DND-41 (cell line): ENCODE data around the gene TMEM209.

Experiments
- ATAC-seq: fragments of 200-7000 bp; cut with Tn5 transposase; 3 replicates; pipeline ENCODE4 v1.9.1; 2021; ENCODE audit warnings: low read depth; ENCODE audit not compliant: insufficient read depth
- DNase-seq: peaks from one replicate; pipeline ENCODE4 v3.0.0-alpha.2; 2020
- H2AFZ ChIP-seq: 2 replicates; pipeline ENCODE4 v1.6.0; 2012; ENCODE audit warnings: low read depth, low read length
- H3K27ac ChIP-seq: 2 replicates; pipeline ENCODE4 v1.5.1; 2012; ENCODE audit warnings: low read length, inconsistent platforms
- H3K27me3 ChIP-seq: fragments of 200-600 bp; sonication (generic); 2 replicates; pipeline ENCODE4 v1.6.0; 2012; ENCODE audit warnings: low read length, mild to moderate bottlenecking, inconsistent platforms; ENCODE audit not compliant: insufficient read depth, poor library complexity
- H3K36me3 ChIP-seq: 2 replicates; pipeline ENCODE4 v1.5.1; 2012; ENCODE audit warnings: low read length, inconsistent platforms; ENCODE audit not compliant: insufficient read depth
- H3K4me1 ChIP-seq: 2 replicates; pipeline ENCODE4 v1.5.1; 2012; ENCODE audit warnings: mild to moderate bottlenecking, low read length; ENCODE audit not compliant: insufficient read depth
- H3K4me2 ChIP-seq: 2 replicates; pipeline ENCODE4 v1.6.0; 2012; ENCODE audit warnings: mild to moderate bottlenecking, moderate library complexity, low read length, inconsistent platforms; ENCODE audit not compliant: insufficient read depth
- H3K4me3 ChIP-seq, 2 experiments: fragments of 200-600 bp in 1 of 2; shearing (Covaris generic) in 1 of 2; 2 replicates each; pipeline ENCODE4 v1.5.1; 2012 to 2016; ENCODE audit warnings: inconsistent platforms in 2 of 2, low read length in 2 of 2, mild to moderate bottlenecking in 2 of 2, low read depth in 1 of 2, moderate library complexity in 1 of 2
- H3K79me2 ChIP-seq: 2 replicates; pipeline ENCODE4 v1.6.0; 2012; ENCODE audit warnings: low read length, inconsistent platforms; ENCODE audit not compliant: insufficient read depth
- H3K9ac ChIP-seq: 2 replicates; pipeline ENCODE4 v1.6.0; 2012; ENCODE audit warnings: low read depth, mild to moderate bottlenecking, inconsistent platforms, low read length, moderate library complexity
- H3K9me3 ChIP-seq: 2 replicates; pipeline ENCODE4 v1.5.1; 2012; ENCODE audit warnings: low read length, moderate library complexity, mild to moderate bottlenecking, inconsistent platforms; ENCODE audit not compliant: insufficient read depth, severe bottlenecking
- H4K20me1 ChIP-seq: 2 replicates; pipeline ENCODE4 v1.6.0; 2012; ENCODE audit warnings: low read length; ENCODE audit not compliant: insufficient read depth
- CTCF ChIP-seq: IDR thresholded peaks from 2 replicates; pipeline ENCODE4 v1.5.1; 2012; ENCODE audit warnings: borderline replicate concordance, low read length, moderate library complexity, mild to moderate bottlenecking; ENCODE audit not compliant: poor library complexity, severe bottlenecking; ENCODE audit errors: extremely low read depth
- EZH2 ChIP-seq: IDR thresholded peaks from 3 replicates; pipeline ENCODE4 v1.6.1; 2012; ENCODE audit warnings: borderline replicate concordance, low read depth, mild to moderate bottlenecking, moderate library complexity, low read length, inconsistent platforms; ENCODE audit not compliant: severe bottlenecking

The TMEM209 gene

GRCh38 chr7:130114776-130115175 lies 90.4 kb downstream of the TMEM209 start:
- TF ChIP-seq CTCF, result no peak
- TF ChIP-seq EZH2, result no peak
- H3K9ac ChIP-seq, result no peak overlapping the region
- no peak overlapping the region for H3K4me3 ChIP-seq
- DNase-seq (no peak), ATAC-seq (no peak)
- H3K36me3 ChIP-seq, result no peaks in the 10 kb centered on the region; the same call in 1 of the 2 replicates
- no peaks in the 10 kb centered on the region for H3K4me1 ChIP-seq
- H2AFZ ChIP-seq, result no peak overlapping the region
- no peaks in the 10 kb centered on the region for H4K20me1 ChIP-seq
- H3K79me2 ChIP-seq, result no peaks in the 10 kb centered on the region
- no peaks in the 10 kb centered on the region for H3K27me3 ChIP-seq
- no peak overlapping the region for H3K27ac ChIP-seq
- H3K9me3 ChIP-seq, result no peaks in the 10 kb centered on the region
- no peak overlapping the region for H3K4me2 ChIP-seq
